ENCODE measurements around the gene IBSP. TPM values are rescaled to one million over a fixed set of nuclear protein-coding genes. Genes with fewer than 3 reads are reported as not detected.

The IBSP gene
- total RNA-seq, 1 donor from 2014 or later, result not detected

DNA sequence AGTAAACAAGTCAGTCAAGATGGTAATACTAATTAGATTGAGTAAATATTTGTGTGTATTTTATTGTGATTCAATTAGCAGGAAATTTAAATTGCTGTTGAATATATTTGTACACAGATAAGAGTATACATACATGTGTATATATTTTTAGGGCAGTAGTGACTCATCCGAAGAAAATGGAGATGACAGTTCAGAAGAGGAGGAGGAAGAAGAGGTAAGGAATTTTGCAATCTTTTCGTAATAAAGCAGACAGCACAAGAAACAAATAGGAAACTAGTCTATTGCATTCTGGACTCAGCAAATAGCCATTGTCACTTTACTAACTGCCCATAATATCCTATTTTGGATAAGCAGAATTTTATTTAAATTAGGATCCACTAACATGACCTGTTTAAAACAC lies 6.6 kb downstream of the IBSP start:
- no peaks in the 10 kb centered on the region for H3K4me1 ChIP-seq
- H3K27me3 ChIP-seq, result no peaks in the 10 kb centered on the region
- H3K9me3 ChIP-seq, result no peaks in the 10 kb centered on the region
- H3K27ac ChIP-seq, result no peak overlapping the region
- no peak overlapping the region for H3K4me3 ChIP-seq
- H3K36me3 ChIP-seq, result no peaks in the 10 kb centered on the region
- TF ChIP-seq, protein P1, sequence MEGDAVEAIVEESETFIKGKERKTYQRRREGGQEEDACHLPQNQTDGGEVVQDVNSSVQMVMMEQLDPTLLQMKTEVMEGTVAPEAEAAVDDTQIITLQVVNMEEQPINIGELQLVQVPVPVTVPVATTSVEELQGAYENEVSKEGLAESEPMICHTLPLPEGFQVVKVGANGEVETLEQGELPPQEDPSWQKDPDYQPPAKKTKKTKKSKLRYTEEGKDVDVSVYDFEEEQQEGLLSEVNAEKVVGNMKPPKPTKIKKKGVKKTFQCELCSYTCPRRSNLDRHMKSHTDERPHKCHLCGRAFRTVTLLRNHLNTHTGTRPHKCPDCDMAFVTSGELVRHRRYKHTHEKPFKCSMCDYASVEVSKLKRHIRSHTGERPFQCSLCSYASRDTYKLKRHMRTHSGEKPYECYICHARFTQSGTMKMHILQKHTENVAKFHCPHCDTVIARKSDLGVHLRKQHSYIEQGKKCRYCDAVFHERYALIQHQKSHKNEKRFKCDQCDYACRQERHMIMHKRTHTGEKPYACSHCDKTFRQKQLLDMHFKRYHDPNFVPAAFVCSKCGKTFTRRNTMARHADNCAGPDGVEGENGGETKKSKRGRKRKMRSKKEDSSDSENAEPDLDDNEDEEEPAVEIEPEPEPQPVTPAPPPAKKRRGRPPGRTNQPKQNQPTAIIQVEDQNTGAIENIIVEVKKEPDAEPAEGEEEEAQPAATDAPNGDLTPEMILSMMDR (IDR thresholded peaks at IDR 0.05), result no peak
- TF ChIP-seq POLR2A (IDR thresholded peaks at IDR 0.05) (no peak), POLR2AphosphoS5 (IDR thresholded peaks at IDR 0.05; ENCODE audit: insufficient read depth in 1 of 2, low read depth in 1 of 2) (no peak)
- DNase-seq (ENCODE audit: extremely low spot score in 2 of 2), result no peak
- intact Hi-C loops (cut with DNase I), result no loop called here

DNA sequence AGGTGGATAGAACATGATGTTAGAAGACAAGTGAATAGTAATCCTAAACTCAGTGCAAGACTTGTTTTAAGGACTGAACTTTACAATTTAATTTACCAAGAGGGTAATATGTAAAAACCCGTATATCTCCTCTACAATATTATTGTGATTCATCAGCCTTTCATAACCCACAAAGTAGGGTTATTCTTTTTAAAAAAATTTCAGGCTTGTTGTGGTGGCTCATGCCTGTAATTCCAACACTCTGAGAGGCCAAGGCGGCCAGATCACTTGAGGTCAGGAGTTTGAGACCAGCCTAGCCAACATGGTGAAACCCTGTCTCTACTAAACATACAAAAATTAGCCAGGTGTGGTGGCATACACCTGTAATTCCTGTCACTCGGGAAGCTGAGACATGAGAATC lies 7.2 kb downstream of the IBSP start:
- Histone ChIP-seq H3K27ac (no peak overlapping the region), H3K9me3 (no peaks in the 10 kb centered on the region), H3K4me1 (no peaks in the 10 kb centered on the region), H3K27me3 (no peaks in the 10 kb centered on the region), H3K4me3 (no peak overlapping the region), H3K36me3 (no peaks in the 10 kb centered on the region)
- TF ChIP-seq POLR2AphosphoS5 (IDR thresholded peaks at IDR 0.05; ENCODE audit: insufficient read depth in 1 of 2, low read depth in 1 of 2) (no peak), POLR2A (IDR thresholded peaks at IDR 0.05) (no peak)
- TF ChIP-seq, protein P1 (IDR thresholded peaks at IDR 0.05), result no peak
- no peak for DNase-seq (ENCODE audit: extremely low spot score in 2 of 2)
- intact Hi-C loops (cut with DNase I), result no loop called here

DNA sequence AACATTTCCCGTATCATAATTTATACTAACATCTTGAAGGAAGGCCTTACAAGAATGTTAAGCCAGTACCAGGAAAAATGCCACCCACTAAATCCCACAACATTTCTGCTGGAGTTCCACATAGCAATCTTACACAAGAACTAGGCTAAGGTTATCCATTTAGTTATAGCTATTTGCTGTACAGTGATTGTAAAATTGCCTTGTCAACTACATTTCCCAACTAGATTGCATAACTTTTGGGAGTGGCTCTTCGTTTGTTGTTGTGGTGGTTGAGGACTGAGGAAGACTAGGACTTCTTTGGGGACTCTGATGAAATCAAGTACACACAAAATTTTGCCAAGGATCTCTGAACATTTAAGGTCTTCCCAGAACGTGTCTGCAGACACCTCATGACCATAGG lies 8.0 kb downstream of the IBSP start:
- Histone ChIP-seq H3K4me1 (no peaks in the 10 kb centered on the region), H3K27me3 (no peaks in the 10 kb centered on the region), H3K36me3 (no peaks in the 10 kb centered on the region), H3K27ac (no peak overlapping the region), H3K9me3 (no peaks in the 10 kb centered on the region), H3K4me3 (no peak overlapping the region)
- intact Hi-C loops (cut with DNase I), result no loop called here
- TF ChIP-seq POLR2AphosphoS5 (IDR thresholded peaks at IDR 0.05; ENCODE audit: insufficient read depth in 1 of 2, low read depth in 1 of 2), result peak in 1 of 2 donors; percentile 20
- no peak for TF ChIP-seq POLR2A (IDR thresholded peaks at IDR 0.05)
- DNase-seq (ENCODE audit: extremely low spot score in 2 of 2), result no peak

DNA sequence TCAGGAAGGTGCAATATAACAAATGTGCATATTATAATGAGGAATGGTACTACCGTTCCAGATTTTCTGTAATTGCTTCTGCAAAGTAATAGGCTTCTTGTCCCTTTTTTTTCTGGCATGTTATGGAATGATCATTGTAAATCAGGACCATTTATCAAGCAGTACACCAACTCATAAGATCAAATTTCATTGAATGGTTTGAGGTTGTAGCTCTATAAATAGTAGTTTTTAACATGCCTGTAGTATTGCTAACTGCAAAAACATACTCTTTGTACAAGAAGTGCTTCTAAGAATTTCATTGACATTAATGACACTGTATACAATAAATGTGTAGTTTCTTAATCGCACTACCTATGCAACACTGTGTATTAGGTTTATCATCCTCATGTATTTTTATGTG lies 12.6 kb downstream of the IBSP start:
- Histone ChIP-seq H3K9me3 (no peaks in the 10 kb centered on the region), H3K27me3 (no peaks in the 10 kb centered on the region), H3K4me3 (no peak overlapping the region), H3K27ac (no peak overlapping the region), H3K36me3 (no peaks in the 10 kb centered on the region), H3K4me1 (no peaks in the 10 kb centered on the region)
- intact Hi-C loops (cut with DNase I), result no loop called here
- TF ChIP-seq, protein P1 (IDR thresholded peaks at IDR 0.05), result no peak
- TF ChIP-seq POLR2AphosphoS5 (IDR thresholded peaks at IDR 0.05; ENCODE audit: insufficient read depth in 1 of 2, low read depth in 1 of 2) (no peak), POLR2A (IDR thresholded peaks at IDR 0.05) (no peak)
- no peak for DNase-seq (ENCODE audit: extremely low spot score in 2 of 2)

DNA sequence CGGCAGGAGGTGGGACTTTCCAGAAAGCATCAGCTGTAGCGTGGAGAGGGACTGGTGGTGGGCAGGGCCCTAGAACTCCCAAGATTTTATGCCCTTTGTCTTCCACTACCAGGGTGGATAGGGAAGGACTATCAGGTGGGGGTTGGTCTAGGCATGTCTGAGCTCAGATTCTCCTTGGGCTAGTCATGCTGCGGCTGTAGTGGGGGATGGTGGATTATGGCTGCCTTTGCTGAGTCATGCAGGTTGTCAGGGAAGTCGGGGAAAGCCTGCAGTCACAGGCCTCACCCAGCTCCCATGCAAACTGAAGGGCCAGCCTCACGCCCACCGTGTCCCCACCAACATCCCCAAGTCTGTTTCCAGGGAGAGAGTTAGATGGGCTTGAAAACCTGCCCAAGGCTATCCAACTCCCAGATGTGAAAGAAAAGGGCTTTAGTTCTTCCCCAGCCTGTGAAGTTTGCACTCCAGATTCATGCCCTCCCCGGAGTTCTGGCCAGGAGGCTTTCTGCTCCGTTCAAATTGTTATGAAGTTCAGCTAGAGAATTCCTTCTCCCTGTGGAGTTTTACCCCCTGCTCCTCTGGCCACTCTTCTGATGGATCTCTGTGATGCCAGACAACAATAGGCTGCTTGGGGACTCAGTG lies 20.0 kb downstream of the IBSP start:
- H3K36me3 ChIP-seq, result no peaks in the 10 kb centered on the region
- no peaks in the 10 kb centered on the region for H3K27me3 ChIP-seq
- TF ChIP-seq POLR2A (IDR thresholded peaks at IDR 0.05) (no peak), POLR2AphosphoS5 (IDR thresholded peaks at IDR 0.05; ENCODE audit: insufficient read depth in 1 of 2, low read depth in 1 of 2) (no peak)
- TF ChIP-seq, protein P1 (IDR thresholded peaks at IDR 0.05), result no peak
- H3K27ac ChIP-seq, result no peak overlapping the region
- no peaks in the 10 kb centered on the region for H3K9me3 ChIP-seq
- no peaks in the 10 kb centered on the region for H3K4me1 ChIP-seq
- H3K4me3 ChIP-seq, result no peak overlapping the region
- no peak for DNase-seq (ENCODE audit: extremely low spot score in 2 of 2)
- intact Hi-C loops (cut with DNase I), result no loop called here

Measured in vagina (tissue), 2 donors.